H9 (cell line): ENCODE measurements around the gene FBXW4. TPM values are rescaled to one million over a fixed set of nuclear protein-coding genes. Genes with fewer than 3 reads are reported as not detected.

Experiments
- DNase-seq: peaks from one replicate; pipeline ENCODE4 v3.0.0-alpha.2; 2017
- H2AFZ ChIP-seq: one replicate; pipeline ENCODE4 v1.6.1; 2013; ENCODE audit warnings: mild to moderate bottlenecking, low read length, control low read depth, moderate library complexity
- H2AK5ac ChIP-seq: 2 replicates; pipeline ENCODE4 v1.6.1; 2013; ENCODE audit warnings: low read length, control low read depth, mixed read lengths; ENCODE audit not compliant: insufficient read length
- H2BK120ac ChIP-seq: one replicate; pipeline ENCODE4 v1.6.1; 2013; ENCODE audit warnings: low read depth, mild to moderate bottlenecking, low read length, control low read depth, inconsistent platforms; ENCODE audit not compliant: poor library complexity, severe bottlenecking
- H2BK12ac ChIP-seq: 2 replicates; pipeline ENCODE4 v1.6.1; 2013; ENCODE audit warnings: low read length, control low read depth, mixed read lengths, low read depth; ENCODE audit not compliant: insufficient read length
- H2BK15ac ChIP-seq: 2 replicates; pipeline ENCODE4 v1.6.1; 2013; ENCODE audit warnings: low read depth, low read length, control low read depth
- H2BK20ac ChIP-seq: one replicate; pipeline ENCODE4 v1.6.1; 2013; ENCODE audit warnings: low read depth, mild to moderate bottlenecking, low read length, control low read depth, inconsistent platforms; ENCODE audit not compliant: poor library complexity, severe bottlenecking
- H2BK5ac ChIP-seq: 2 replicates; pipeline ENCODE4 v1.6.1; 2013; ENCODE audit warnings: low read length, control low read depth, mixed read lengths; ENCODE audit not compliant: insufficient read length
- H3K14ac ChIP-seq: 2 replicates; pipeline ENCODE4 v1.6.1; 2013; ENCODE audit warnings: low read length, control low read depth; ENCODE audit not compliant: insufficient read depth
- H3K18ac ChIP-seq: 2 replicates; pipeline ENCODE4 v1.6.1; 2013; ENCODE audit warnings: low read depth, mild to moderate bottlenecking, mixed read lengths, low read length, control low read depth; ENCODE audit not compliant: insufficient read length
- H3K23ac ChIP-seq: 2 replicates; pipeline ENCODE4 v1.6.1; 2013; ENCODE audit warnings: low read length, control low read depth, mixed read lengths, low read depth; ENCODE audit not compliant: insufficient read length
- H3K23me2 ChIP-seq: 2 replicates; pipeline ENCODE4 v1.6.1; 2013; ENCODE audit warnings: low read depth, mild to moderate bottlenecking, mixed read lengths, low read length, control low read depth; ENCODE audit not compliant: insufficient read length, poor library complexity, severe bottlenecking
- H3K27ac ChIP-seq: 2 replicates; pipeline ENCODE4 v1.5.1; 2013; ENCODE audit warnings: low read length, control low read depth, mixed read lengths, low read depth; ENCODE audit not compliant: insufficient read length
- H3K27me3 ChIP-seq: 2 replicates; pipeline ENCODE4 v1.6.1; 2013; ENCODE audit warnings: low read length, control low read depth, inconsistent platforms; ENCODE audit not compliant: insufficient read depth
- H3K4ac ChIP-seq: 2 replicates; pipeline ENCODE4 v1.6.1; 2013; ENCODE audit warnings: low read depth, mild to moderate bottlenecking, control low read depth, inconsistent platforms, low read length, moderate library complexity
- H3K4me1 ChIP-seq: 2 replicates; pipeline ENCODE4 v1.6.1; 2013; ENCODE audit warnings: low read length, control low read depth, inconsistent platforms; ENCODE audit not compliant: insufficient read depth
- H3K4me2 ChIP-seq: 2 replicates; pipeline ENCODE4 v1.6.1; 2013; ENCODE audit warnings: low read length, control low read depth, mixed read lengths; ENCODE audit not compliant: insufficient read length, insufficient read depth
- H3K56ac ChIP-seq: 2 replicates; pipeline ENCODE4 v1.6.1; 2013; ENCODE audit warnings: low read depth, mild to moderate bottlenecking, mixed read lengths, low read length, control low read depth; ENCODE audit not compliant: insufficient read length
- H3K79me1 ChIP-seq: 2 replicates; pipeline ENCODE4 v1.6.1; 2013; ENCODE audit warnings: low read depth, mild to moderate bottlenecking, moderate library complexity, low read length, control low read depth, inconsistent platforms; ENCODE audit not compliant: insufficient read depth, poor library complexity, severe bottlenecking
- H3K79me2 ChIP-seq: 2 replicates; pipeline ENCODE4 v1.6.1; 2013; ENCODE audit warnings: low read length, control low read depth, inconsistent platforms; ENCODE audit not compliant: insufficient read depth
- H3K9ac ChIP-seq: 2 replicates; pipeline ENCODE4 v1.6.1; 2013; ENCODE audit warnings: low read length, control low read depth, mixed read lengths; ENCODE audit not compliant: insufficient read length; ENCODE audit errors: extremely low read depth
- H3K9me3 ChIP-seq: one replicate; pipeline ENCODE4 v1.6.1; 2013; ENCODE audit warnings: low read depth, low read length, inconsistent platforms; ENCODE audit not compliant: control insufficient read depth
- H3T11ph ChIP-seq: one replicate; pipeline ENCODE4 v1.6.1; 2013; ENCODE audit warnings: mild to moderate bottlenecking, low read length, control low read depth, inconsistent platforms
- H4K20me1 ChIP-seq: one replicate; pipeline ENCODE4 v1.6.1; 2013; ENCODE audit not compliant: control insufficient read depth, insufficient read length, insufficient read depth
- H4K5ac ChIP-seq: 2 replicates; pipeline ENCODE4 v1.6.1; 2013; ENCODE audit warnings: low read depth, mild to moderate bottlenecking, mixed read lengths, low read length, control low read depth; ENCODE audit not compliant: insufficient read length
- H4K8ac ChIP-seq: replicated peaks from 2 replicates; pipeline ENCODE4 v1.6.1; 2013; ENCODE audit warnings: low read length, control low read depth, mixed read lengths, low read depth; ENCODE audit not compliant: insufficient read length
- H4K91ac ChIP-seq: 2 replicates; pipeline ENCODE4 v1.6.1; 2013; ENCODE audit warnings: low read depth, mild to moderate bottlenecking, moderate library complexity, mixed read lengths, low read length, control low read depth; ENCODE audit not compliant: insufficient read length
- H3K27ac Mint-ChIP-seq, 3 experiments: 2 replicates in 2 of 3; 3 replicates in 1 of 3; pipeline ENCODE4 v1.8.0; 2020 to 2021; ENCODE audit warnings: mixed read lengths in 3 of 3, mild to moderate bottlenecking in 1 of 3, moderate library complexity in 1 of 3
- H3K27me3 Mint-ChIP-seq: 2 replicates; pipeline ENCODE4 v1.8.0; 2021; ENCODE audit warnings: low read depth, mild to moderate bottlenecking, moderate library complexity, mixed read lengths
- H3K36me3 Mint-ChIP-seq, 3 experiments: 2 replicates in 2 of 3; 3 replicates in 1 of 3; pipeline ENCODE4 v1.8.0; 2020 to 2021; ENCODE audit warnings: low read depth in 3 of 3, mixed read lengths in 3 of 3; ENCODE audit not compliant: insufficient read depth in 1 of 3
- H3K4me1 Mint-ChIP-seq, 2 experiments: 2 replicates each; pipeline ENCODE4 v1.8.0; 2020; ENCODE audit warnings: mixed read lengths in 2 of 2
- H3K4me3 Mint-ChIP-seq, 2 experiments: 2 replicates in 1 of 2; 3 replicates in 1 of 2; pipeline ENCODE4 v1.8.0; 2020 to 2021; ENCODE audit warnings: mild to moderate bottlenecking in 2 of 2, mixed read lengths in 2 of 2, moderate library complexity in 1 of 2
- H3K9me3 Mint-ChIP-seq, 2 experiments: 2 replicates in 1 of 2; 3 replicates in 1 of 2; pipeline ENCODE4 v1.8.0; 2020; ENCODE audit warnings: mild to moderate bottlenecking in 2 of 2, mixed read lengths in 2 of 2, moderate library complexity in 1 of 2
- CTCF ChIP-seq: fragments of 200-600 bp; sonication (generic); conservative IDR thresholded peaks from 3 replicates; pipeline ENCODE4 v1.8.0; 2021; ENCODE audit warnings: antibody characterized with exemption, mild to moderate bottlenecking
- WGBS: extraction: QIAGEN DNeasy Blood & Tissue Kit; methylation state at CpG from one replicate; pipeline ENCODE4 v1.1.7; 2013; ENCODE audit warnings: missing lambda C conversion rate, low lambda C conversion rate, mixed read lengths; ENCODE audit not compliant: insufficient read length; ENCODE audit errors: extremely low coverage; 5-methylcytosine and 5-hydroxymethylcytosine counted together
- total RNA-seq: library from RNA; stranded (reverse); gene quantifications from 2 replicates; pipeline ENCODE4 v1.2.1, GENCODE V29; 2021

The FBXW4 gene
- total RNA-seq, 1 experiment from 2014 or later, result 41.6 TPM

DNA sequence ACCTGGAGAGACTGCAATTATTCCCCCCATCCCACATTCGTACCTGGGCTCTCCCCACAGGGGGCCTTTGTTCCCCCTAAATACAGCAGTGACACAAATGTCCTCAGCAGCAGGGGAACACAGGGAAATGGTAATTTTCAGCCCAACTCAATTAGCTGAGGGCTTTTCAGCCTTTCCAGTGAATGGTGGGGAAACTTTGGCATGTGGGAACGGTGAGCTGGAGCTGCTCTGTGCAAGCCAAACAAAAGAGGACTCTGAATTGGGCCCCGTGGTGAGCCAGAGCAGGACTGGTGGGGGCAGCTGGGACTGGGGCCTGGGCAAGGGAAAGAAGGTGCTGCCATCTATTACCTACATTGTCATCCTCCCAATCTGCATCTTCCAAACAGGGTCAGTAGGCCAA lies 51.0 kb downstream of the FBXW4 start:
- no peak overlapping the region for H2AFZ ChIP-seq
- H3K27me3 Mint-ChIP-seq, result no peaks in the 10 kb centered on the region
- peaks cover 1 to 31% (median 16%) of the 10 kb centered on the region in 3 experiments; a peak in 6 of 7 replicates for H3K36me3 Mint-ChIP-seq
- no peaks in the 10 kb centered on the region for H3K9me3 ChIP-seq
- no peak overlapping the region for H3K4ac ChIP-seq
- H2BK120ac ChIP-seq, result no peak overlapping the region
- H3K23me2 ChIP-seq, result peaks cover 2% of the 10 kb centered on the region
- no peaks in the 10 kb centered on the region for H3K27me3 ChIP-seq
- H4K91ac ChIP-seq, result no peak overlapping the region
- H3K14ac ChIP-seq, result no peak overlapping the region
- WGBS, result no CpG with 5 or more reads among the region's 3 CpGs
- H3K4me3 Mint-ChIP-seq, result peak overlapping the region; percentile 12 to 30; a peak in 3 of 5 replicates
- H4K20me1 ChIP-seq, result peaks cover 5% of the 10 kb centered on the region
- H3K79me2 ChIP-seq, result no peaks in the 10 kb centered on the region
- no peak overlapping the region for H3K56ac ChIP-seq
- H2BK20ac ChIP-seq, result no peak overlapping the region
- H2BK15ac ChIP-seq, result no peak overlapping the region
- peak overlapping the region; percentile 48 for H3K27ac ChIP-seq
- no peaks in the 10 kb centered on the region for H3K9me3 Mint-ChIP-seq
- H3K27ac Mint-ChIP-seq, result peak overlapping the region; percentile 96 to 98 (median 97)
- peaks cover 24% of the 10 kb centered on the region; the same call in 1 of the 2 replicates for H3K4me1 ChIP-seq
- peaks cover 43 to 52% of the 10 kb centered on the region in 2 experiments for H3K4me1 Mint-ChIP-seq
- no peak overlapping the region for H4K8ac ChIP-seq
- DNase-seq, result peak; percentile 82
- no peak overlapping the region for H2BK12ac ChIP-seq
- no peak overlapping the region for H2AK5ac ChIP-seq
- no peak overlapping the region for H4K5ac ChIP-seq
- H3K9ac ChIP-seq, result no peak overlapping the region
- H2BK5ac ChIP-seq, result no peak overlapping the region
- TF ChIP-seq CTCF, result no peak
- H3K4me2 ChIP-seq, result peak overlapping the region; percentile 11
- no peak overlapping the region for H3T11ph ChIP-seq
- no peaks in the 10 kb centered on the region for H3K79me1 ChIP-seq
- H3K23ac ChIP-seq, result no peak overlapping the region
- H3K18ac ChIP-seq, result peak overlapping the region; percentile 32
